A673 (cell line): Measurements from ENCODE around the gene CLIC5.

Experiments used
- EZH2 ChIP-seq: fragments of 200-600 bp; sonication (generic); IDR thresholded peaks from 2 replicates; pipeline ENCODE4 v1.6.1; 2017; ENCODE audit warnings: borderline replicate concordance, low read depth, mild to moderate bottlenecking, mixed read lengths, antibody characterized with exemption, low read length; ENCODE audit not compliant: poor library complexity, severe bottlenecking
- TF ChIP-seq, protein P1 (sequence below): fragments of 300-800, 200-600 bp; sonication (generic); conservative IDR thresholded peaks from 2 replicates; pipeline ENCODE4 v1.5.1; 2017; ENCODE audit warnings: low read depth, mild to moderate bottlenecking, antibody characterized with exemption, low read length, moderate library complexity, mixed read lengths

DNA sequence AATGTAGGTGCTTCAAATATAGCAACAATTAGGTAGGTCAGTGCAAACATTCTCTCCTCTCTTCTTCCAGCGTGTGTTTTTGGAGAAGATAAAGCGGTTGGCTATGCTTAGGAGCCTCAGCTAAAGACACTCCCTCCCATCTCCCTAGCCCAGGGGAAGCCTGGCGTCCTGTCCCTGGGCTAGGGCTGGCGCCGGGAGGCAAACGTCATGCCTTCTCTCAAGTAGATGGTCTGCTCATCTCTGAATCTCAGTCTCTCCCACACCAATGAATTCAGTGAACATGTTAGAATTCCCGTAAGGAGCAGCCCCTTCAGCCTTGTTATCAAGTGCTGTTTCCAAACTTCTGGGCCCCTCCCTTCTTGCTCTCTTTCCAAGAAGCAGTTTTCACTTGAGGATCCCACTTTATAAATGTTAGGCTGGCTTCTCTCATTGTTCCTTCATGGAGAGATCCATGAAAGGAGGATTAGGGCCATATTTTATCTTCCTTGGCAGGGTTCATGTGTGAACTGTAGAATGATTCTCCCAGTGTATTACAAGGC is 142.8 kb downstream of the CLIC5 start:
- TF ChIP-seq, protein P1, sequence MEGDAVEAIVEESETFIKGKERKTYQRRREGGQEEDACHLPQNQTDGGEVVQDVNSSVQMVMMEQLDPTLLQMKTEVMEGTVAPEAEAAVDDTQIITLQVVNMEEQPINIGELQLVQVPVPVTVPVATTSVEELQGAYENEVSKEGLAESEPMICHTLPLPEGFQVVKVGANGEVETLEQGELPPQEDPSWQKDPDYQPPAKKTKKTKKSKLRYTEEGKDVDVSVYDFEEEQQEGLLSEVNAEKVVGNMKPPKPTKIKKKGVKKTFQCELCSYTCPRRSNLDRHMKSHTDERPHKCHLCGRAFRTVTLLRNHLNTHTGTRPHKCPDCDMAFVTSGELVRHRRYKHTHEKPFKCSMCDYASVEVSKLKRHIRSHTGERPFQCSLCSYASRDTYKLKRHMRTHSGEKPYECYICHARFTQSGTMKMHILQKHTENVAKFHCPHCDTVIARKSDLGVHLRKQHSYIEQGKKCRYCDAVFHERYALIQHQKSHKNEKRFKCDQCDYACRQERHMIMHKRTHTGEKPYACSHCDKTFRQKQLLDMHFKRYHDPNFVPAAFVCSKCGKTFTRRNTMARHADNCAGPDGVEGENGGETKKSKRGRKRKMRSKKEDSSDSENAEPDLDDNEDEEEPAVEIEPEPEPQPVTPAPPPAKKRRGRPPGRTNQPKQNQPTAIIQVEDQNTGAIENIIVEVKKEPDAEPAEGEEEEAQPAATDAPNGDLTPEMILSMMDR = no peak
- no peak for TF ChIP-seq EZH2
